Measurements from ENCODE around the gene N4BP2L2.

N4BP2L2 gene

GRCh38 chr13:32446220-32446619, 92.4 kb downstream of the N4BP2L2 start:
- DNase-seq (ENCODE audit: low read depth), result no peak
- TF ChIP-seq CTCF (IDR thresholded peaks at IDR 0.05; ENCODE audit: control insufficient read depth, insufficient read depth, low read depth, low read length, missing control alignments), result no peak
- H3K4me3 ChIP-seq (ENCODE audit: control insufficient read depth, low read depth, low read length), result no peak overlapping the region

DNA sequence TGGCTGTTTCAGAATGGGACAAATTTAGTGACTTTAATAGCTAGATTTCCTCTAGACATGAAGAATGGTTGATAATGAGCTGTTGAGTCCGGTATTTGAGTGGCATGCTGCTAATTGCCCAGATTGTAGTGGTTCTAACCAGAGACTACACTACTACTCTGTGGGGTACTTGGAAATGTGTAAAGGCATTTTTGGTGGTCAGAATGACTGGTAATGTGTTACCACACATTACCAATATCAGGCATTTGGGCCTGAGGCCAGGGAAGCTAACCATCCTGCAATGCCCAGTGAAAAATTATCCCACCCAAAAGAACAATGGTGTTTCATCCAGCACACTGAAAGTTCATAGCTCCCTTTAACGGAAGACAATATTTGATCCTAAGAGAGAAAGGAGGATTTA, 93.1 kb downstream of the N4BP2L2 start:
- DNase-seq (ENCODE audit: low read depth), result no peak

DNA sequence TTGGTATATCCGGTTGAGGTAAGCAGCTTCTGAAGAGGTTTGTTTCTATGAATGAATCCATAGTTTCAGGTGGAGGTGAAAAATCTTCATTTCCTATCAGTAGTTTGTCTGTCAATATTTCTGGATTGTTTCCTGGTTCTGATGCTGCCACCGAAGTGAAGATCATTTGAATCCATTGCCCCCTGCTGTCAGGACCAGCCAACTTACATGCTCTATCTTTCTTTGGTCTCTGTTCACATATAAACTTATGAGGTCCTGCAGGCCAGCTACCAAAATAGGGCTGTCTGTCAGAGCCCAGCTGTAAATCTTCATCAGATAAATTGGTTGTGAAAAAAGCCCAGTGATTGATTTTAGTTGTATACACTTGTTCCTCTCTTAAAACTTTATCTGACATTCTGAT, 95.5 kb downstream of the N4BP2L2 start:
- H3K4me3 ChIP-seq (ENCODE audit: control insufficient read depth, low read depth, low read length), result no peak overlapping the region
- TF ChIP-seq CTCF (IDR thresholded peaks at IDR 0.05; ENCODE audit: control insufficient read depth, insufficient read depth, low read depth, low read length, missing control alignments), result peak; percentile 30
- no peak for DNase-seq (ENCODE audit: low read depth)

More for the DNA sequence above, 93.1 kb downstream of the N4BP2L2 start:
- TF ChIP-seq CTCF (IDR thresholded peaks at IDR 0.05; ENCODE audit: control insufficient read depth, insufficient read depth, low read depth, low read length, missing control alignments), result no peak
- H3K4me3 ChIP-seq (ENCODE audit: control insufficient read depth, low read depth, low read length), result no peak overlapping the region

DNA sequence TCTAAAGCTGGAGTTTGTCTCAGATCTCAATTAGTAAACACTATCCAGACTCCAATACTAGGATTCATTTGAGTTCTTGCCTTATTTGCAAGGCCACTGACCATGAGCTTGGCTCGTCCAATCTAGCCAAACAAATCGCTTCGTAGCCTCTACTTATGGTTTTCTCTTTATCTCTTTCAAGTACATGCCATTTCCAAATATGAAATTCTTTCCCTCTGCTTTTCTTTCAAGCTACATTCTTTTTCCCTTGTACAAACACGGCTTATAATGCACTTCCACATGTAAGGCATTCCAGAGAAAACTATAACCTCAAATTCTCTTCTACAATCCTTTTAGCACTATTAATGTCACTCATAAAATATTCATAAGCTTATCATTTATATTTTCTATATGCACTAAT, 99.7 kb downstream of the N4BP2L2 start:
- H3K4me3 ChIP-seq (ENCODE audit: control insufficient read depth, low read depth, low read length), result no peak overlapping the region
- DNase-seq (ENCODE audit: low read depth), result no peak
- no peak for TF ChIP-seq CTCF (IDR thresholded peaks at IDR 0.05; ENCODE audit: control insufficient read depth, insufficient read depth, low read depth, low read length, missing control alignments)

GRCh38 chr13:32432856-32433255, 105.7 kb downstream of the N4BP2L2 start:
- no peak for DNase-seq (ENCODE audit: low read depth)

GRCh38 chr13:32431361-32431760, 107.2 kb downstream of the N4BP2L2 start:
- no peak for DNase-seq (ENCODE audit: low read depth)
- no peak for TF ChIP-seq CTCF (IDR thresholded peaks at IDR 0.05; ENCODE audit: control insufficient read depth, insufficient read depth, low read depth, low read length, missing control alignments)
- no peak overlapping the region for H3K4me3 ChIP-seq (ENCODE audit: control insufficient read depth, low read depth, low read length)

More at GRCh38 chr13:32432856-32433255, 105.7 kb downstream of the N4BP2L2 start:
- H3K4me3 ChIP-seq (ENCODE audit: control insufficient read depth, low read depth, low read length), result no peak overlapping the region
- TF ChIP-seq CTCF (IDR thresholded peaks at IDR 0.05; ENCODE audit: control insufficient read depth, insufficient read depth, low read depth, low read length, missing control alignments), result no peak
